GM12878 (cell line): ENCODE data around the gene S100A2. TPM values are rescaled to one million over a fixed set of nuclear protein-coding genes. Genes with fewer than 3 reads are reported as not detected.

Experiments
- ATAC-seq: fragments of 200-7000 bp; cut with Tn5 transposase; 3 replicates; pipeline ENCODE4 v1.9.1; 2020; ENCODE audit warnings: mild to moderate bottlenecking, moderate library complexity
- BruUV-seq: library from RNA; stranded (reverse); fragments of 400-500 nt; replicated peaks from 2 replicates; lab custom pipeline; 2021; lab: Mats Ljungman, UMichigan
- CTCF ChIA-PET: fragments of 300-600 bp; sonication (Branson Sonifier 250); formaldehyde crosslinking; extraction: SDS; loops from one replicate; lab custom pipeline; 2021; ENCODE audit warnings: inconsistent platforms; lab: Yijun Ruan, JAX
- POLR2A ChIA-PET: fragments of 350-600 bp; formaldehyde crosslinking; extraction: SDS; loops from one replicate; lab custom pipeline; 2021; ENCODE audit warnings: inconsistent platforms; lab: Charles Lee
- RAD21 ChIA-PET: fragments of 300-600 bp; sonication (Branson Sonifier 250); formaldehyde crosslinking; loops from one replicate; lab custom pipeline; 2023; ENCODE audit warnings: antibody characterized with exemption; ENCODE audit not compliant: unreplicated experiment; lab: Charles Lee
- SMC1A ChIA-PET: fragments of 300-600 bp; sonication (Branson Sonifier 250); formaldehyde crosslinking; loops from one replicate; lab custom pipeline; 2023; ENCODE audit not compliant: unreplicated experiment, uncharacterized antibody; lab: Charles Lee
- DNase-seq: peaks from one replicate; pipeline ENCODE4 v3.0.0-alpha.2; 2011; ENCODE audit warnings: low read depth, low spot score
- FAIRE-seq: peaks from 3 replicates; lab custom pipeline; 2011; peaks lifted over from hg19 to GRCh38; lab: Jason Lieb, UNC
- H2AFZ ChIP-seq: 2 replicates; pipeline ENCODE4 v1.6.0; 2011; ENCODE audit warnings: low read depth, low read length, control low read depth; ENCODE audit not compliant: control insufficient read depth
- H3K27ac ChIP-seq: 2 replicates; pipeline ENCODE4 v1.5.1; 2011; ENCODE audit warnings: control low read depth; ENCODE audit not compliant: control insufficient read depth, insufficient read depth
- H3K27me3 ChIP-seq, 2 experiments: replicated peaks in 1 of 2; 2 replicates each; pipeline versions ENCODE4 v1.6.0 to v1.6.1; 2011; ENCODE audit warnings: low read length in 1 of 2; ENCODE audit not compliant: control insufficient read depth in 2 of 2, insufficient read depth in 2 of 2
- H3K36me3 ChIP-seq, 2 experiments: 2 replicates each; pipeline ENCODE4 v1.5.1; 2011; ENCODE audit warnings: low read length in 1 of 2; ENCODE audit not compliant: control insufficient read depth in 2 of 2, insufficient read depth in 2 of 2
- H3K4me1 ChIP-seq: 2 replicates; pipeline ENCODE4 v1.6.1; 2011; ENCODE audit warnings: mild to moderate bottlenecking, low read length, moderate library complexity, mixed read lengths; ENCODE audit not compliant: control insufficient read depth, insufficient read depth
- H3K4me2 ChIP-seq: 2 replicates; pipeline ENCODE4 v1.6.0; 2011; ENCODE audit warnings: control low read depth; ENCODE audit not compliant: control insufficient read depth, insufficient read depth
- H3K4me3 ChIP-seq: fragments of 200-600 bp; sonication (generic); 2 replicates; pipeline ENCODE4 v1.5.1; 2016
- H3K79me2 ChIP-seq: 2 replicates; pipeline ENCODE4 v1.6.0; 2011; ENCODE audit warnings: low read length; ENCODE audit not compliant: control insufficient read depth, insufficient read depth
- H3K9ac ChIP-seq: 2 replicates; pipeline ENCODE4 v1.8.0; 2011; ENCODE audit warnings: low read length, control low read depth, mixed read lengths; ENCODE audit not compliant: control insufficient read depth, insufficient read depth
- H3K9me3 ChIP-seq: replicated peaks from 3 replicates; pipeline ENCODE4 v1.5.1; 2011; ENCODE audit warnings: mild to moderate bottlenecking, low read length; ENCODE audit not compliant: control insufficient read depth, insufficient read depth
- H4K20me1 ChIP-seq: 2 replicates; pipeline ENCODE4 v1.6.0; 2011; ENCODE audit not compliant: control insufficient read depth, insufficient read depth
- BCL11A ChIP-seq: IDR thresholded peaks from 2 replicates; pipeline ENCODE4 v1.6.1; 2011; ENCODE audit warnings: low read depth, low read length
- CREB1 ChIP-seq: IDR thresholded peaks from 2 replicates; pipeline ENCODE4 v1.6.1; 2012; ENCODE audit warnings: low read depth, mild to moderate bottlenecking, inconsistent platforms
- KAT2A ChIP-seq: conservative IDR thresholded peaks from 2 replicates; pipeline ENCODE4 v1.6.1; 2011; ENCODE audit warnings: low read depth, low read length; ENCODE audit not compliant: control insufficient read depth
- MEF2B ChIP-seq: fragments of 450-650 bp; IDR thresholded peaks from 2 replicates; pipeline ENCODE4 v1.6.1; 2018; ENCODE audit warnings: mild to moderate bottlenecking, moderate library complexity; ENCODE audit not compliant: partially characterized antibody, poor library complexity, severe bottlenecking
- MTA3 ChIP-seq: IDR thresholded peaks from 2 replicates; pipeline ENCODE4 v1.6.1; 2012; ENCODE audit warnings: low read length, inconsistent platforms, borderline replicate concordance
- NFXL1 ChIP-seq: fragments of 450-650 bp; IDR thresholded peaks from 2 replicates; pipeline ENCODE4 v1.6.1; 2017; ENCODE audit warnings: antibody characterized with exemption, mild to moderate bottlenecking, borderline replicate concordance
- NFYA ChIP-seq: IDR thresholded peaks from 2 replicates; pipeline ENCODE4 v1.6.1; 2011; ENCODE audit warnings: low read depth, mild to moderate bottlenecking, low read length, improper control_type of control experiment, borderline replicate concordance
- NR2C1 ChIP-seq: fragments of 450-650 bp; IDR thresholded peaks from 2 replicates; pipeline ENCODE4 v1.6.1; 2017; ENCODE audit warnings: antibody characterized with exemption, mild to moderate bottlenecking, moderate library complexity
- PML ChIP-seq: IDR thresholded peaks from 2 replicates; pipeline ENCODE4 v1.6.1; 2012; ENCODE audit warnings: low read length, inconsistent platforms
- RB1 ChIP-seq: fragments of 450-650 bp; formaldehyde crosslinking; IDR thresholded peaks from 2 replicates; pipeline ENCODE4 v1.6.1; 2017; ENCODE audit warnings: mild to moderate bottlenecking, borderline replicate concordance
- RCOR1 ChIP-seq: conservative IDR thresholded peaks from 2 replicates; pipeline ENCODE4 v1.6.1; 2012; ENCODE audit warnings: low read depth, low read length, improper control_type of control experiment
- SMAD5 ChIP-seq: IDR thresholded peaks from 2 replicates; pipeline ENCODE4 v1.6.1; 2016; ENCODE audit warnings: antibody characterized with exemption, low read depth
- SMC3 ChIP-seq: IDR thresholded peaks from 2 replicates; pipeline ENCODE4 v1.6.1; 2011; ENCODE audit warnings: low read length, improper control_type of control experiment, borderline replicate concordance
- SRF ChIP-seq, 2 experiments: IDR thresholded peaks; 2 replicates each; pipeline ENCODE4 v1.6.1; 2011; ENCODE audit warnings: low read depth in 2 of 2, low read length in 2 of 2, mild to moderate bottlenecking in 1 of 2, moderate library complexity in 1 of 2
- YY1 ChIP-seq: IDR thresholded peaks from 2 replicates; pipeline ENCODE4 v1.6.1; 2011; ENCODE audit warnings: low read depth, mild to moderate bottlenecking, low read length
- ZBED1 ChIP-seq: IDR thresholded peaks from 2 replicates; pipeline ENCODE4 v1.6.1; 2016; ENCODE audit warnings: borderline replicate concordance
- ZNF207 ChIP-seq: fragments of 450-650 bp; IDR thresholded peaks from 2 replicates; pipeline ENCODE4 v1.6.1; 2014; ENCODE audit warnings: antibody characterized with exemption, mild to moderate bottlenecking, borderline replicate concordance
- ZNF622 ChIP-seq: fragments of 450-650 bp; IDR thresholded peaks from 2 replicates; pipeline ENCODE4 v1.6.1; 2017; ENCODE audit warnings: mild to moderate bottlenecking, inconsistent platforms
- ZSCAN29 ChIP-seq: fragments of 450-650 bp; IDR thresholded peaks from 2 replicates; pipeline ENCODE4 v1.6.1; 2017; ENCODE audit warnings: mild to moderate bottlenecking, moderate library complexity
- WGBS: methylation state at CpG from one replicate; pipeline ENCODE4 v1.1.6; 2016; ENCODE audit warnings: low lambda C conversion rate; ENCODE audit not compliant: insufficient replicate concordance, insufficient coverage; ENCODE audit errors: missing lambda C conversion rate; 5-methylcytosine and 5-hydroxymethylcytosine counted together
- in situ Hi-C: fragments of 300-500 bp; cut with MboI; formaldehyde crosslinking; loops from 9 replicates; pipeline ENCODE4 v1.14.3; 2018; ENCODE audit warnings: mixed read lengths
- intact Hi-C: fragments of 100-400 bp; cut with micrococcal nuclease; formaldehyde crosslinking; loops from one replicate; pipeline ENCODE4 v1.14.2; 2022; ENCODE audit not compliant: unreplicated experiment
- polyA plus RNA-seq, 11 experiments: library from polyadenylated mRNA; depleted of rRNA in 4 of 11; unstranded in 6 of 11; stranded (reverse) in 5 of 11; fragments of >200 nt; fragmentation: Nextera tagmentation in 4 of 11; fragmentation: Illumina TruSeq in 1 of 11; extraction: Ambion mirVana in 4 of 11; extraction: Trizol in 1 of 11; gene quantifications; 1 replicate in 1 of 11; 2 replicates in 10 of 11; pipeline versions ENCODE4 v1.2.1 to v1.2.3, GENCODE V29; 2011 to 2016; ENCODE audit warnings: inconsistent platforms in 2 of 11, missing spikeins in 2 of 11, low read depth in 1 of 11
- total RNA-seq, 4 experiments: library from RNA; depleted of rRNA in 3 of 4; stranded (reverse); fragments of >200 nt in 3 of 4; fragmentation: Illumina TruSeq in 1 of 4; extraction: Trizol in 1 of 4; gene quantifications; 2 replicates each; pipeline versions ENCODE4 v1.2.1 to v1.2.3, GENCODE V29; 2013 to 2021

The S100A2 gene
- total and polyA plus RNA-seq, 10 of the 15 experiments (the other 5 are each of a cell fraction or from before 2014, with no cell fraction given), result 0.11 to 1.5 (median 0.59) TPM; not detected in 2

GRCh38 chr1:153571706-153572105 lies 6.1 kb upstream of the S100A2 start (continued):
- TF ChIP-seq MTA3 (no peak), ZSCAN29 (no peak), NFYA (no peak), SMC3 (no peak), RCOR1 (no peak), YY1 (no peak), MEF2B (no peak), ZBED1 (no peak), NFXL1 (no peak)

GRCh38 chr1:153570874-153571273 lies 5.2 kb upstream of the S100A2 start:
- in situ Hi-C loops, result no loop called here
- Histone ChIP-seq H3K79me2 (no peaks in the 10 kb centered on the region), H2AFZ (no peak overlapping the region), H3K4me1 (peaks cover 17% of the 10 kb centered on the region), H3K36me3 (no peaks in the 10 kb centered on the region), H3K4me3 (no peak overlapping the region), H3K27ac (no peak overlapping the region), H3K9ac (no peak overlapping the region), H4K20me1 (no peaks in the 10 kb centered on the region), H3K9me3 (no peaks in the 10 kb centered on the region), H3K4me2 (no peak overlapping the region), H3K27me3 (no peaks in the 10 kb centered on the region)
- SMC1A ChIA-PET, result interaction anchor here (0.6 to 4.0 kb wide), 8 partner anchors 10 to 114 kb away, joined by 3 to 72 read pairs (median 7); partner anchors contain the start of genes CHTOP, S100A1, S100A13 and S100A6
- FAIRE-seq (no peak), ATAC-seq (no peak), DNase-seq (no peak)
- POLR2A ChIA-PET, result interaction anchor here (0.6 to 0.7 kb wide), 3 partner anchors 392 to 415 kb away, joined by 3 to 5 read pairs (median 5); partner anchors contain the start of gene SLC39A1
- CTCF ChIA-PET, result interaction anchor here (0.8 to 7.5 kb wide), 15 partner anchors 9 to 176 kb away, joined by 3 to 216 read pairs (median 12); partner anchors contain the start of genes CHTOP, ILF2, S100A14 and S100A5
- RAD21 ChIA-PET, result interaction anchor here (0.6 to 5.2 kb wide), 7 partner anchors 14 to 587 kb away, joined by 3 to 74 read pairs (median 8); partner anchors contain the start of genes S100A14 and S100A6
- no TSS peak for BruUV-seq
- WGBS, result 97% methylated on average over 5 of the region's 5 CpGs
- TF ChIP-seq NFXL1, result no peak
- TF ChIP-seq NR2C1, result no peak
- no peak for TF ChIP-seq SRF (IDR thresholded peaks at IDR 0.05; ENCODE audit: low read depth in 2 of 2, low read length in 2 of 2)
- TF ChIP-seq SMAD5, result no peak
- TF ChIP-seq ZNF622, result no peak
- TF ChIP-seq MTA3, result no peak
- no peak for TF ChIP-seq KAT2A
- TF ChIP-seq RB1, result no peak
- no peak for TF ChIP-seq ZNF207
- TF ChIP-seq BCL11A, result no peak
- no peak for TF ChIP-seq SMC3
- no peak for TF ChIP-seq CREB1
- TF ChIP-seq PML, result no peak
- no peak for TF ChIP-seq RCOR1
- TF ChIP-seq ZBED1, result no peak
- intact Hi-C loops, result loop anchor here (5.0 kb wide), 1 partner anchor 101 kb away; the partner anchor contains the start of gene ILF2
